Stimulated activated CD4-positive, alpha-beta T cell treated with anti-CD3 and anti-CD28 coated beads, Interleukin-2, amount 100 ng/mL, for 4 hours (primary cell): ENCODE results near the gene H19.

Experiments used
- DNase-seq: peaks from one replicate; pipeline ENCODE4 v3.0.0-alpha.2; 2020; ENCODE audit warnings: low read depth

The H19 gene

GRCh38 chr11:1997755-1998154, at the start of gene H19:
Gene H19 (minus strand): TSS chr11:1997842.
- no peak for DNase-seq

GRCh38 chr11:2041963-2042362, 44.3 kb upstream of the H19 start:
- no peak for DNase-seq

- no peak for DNase-seq
Observed at GRCh38 chr11:2041153-2041552, 43.5 kb upstream of the H19 start.

- no peak for DNase-seq
Observed at GRCh38 chr11:2039198-2039759, 41.6 kb upstream of the H19 start.

- no peak for DNase-seq
Observed at GRCh38 chr11:2036863-2037486, 39.3 kb upstream of the H19 start.

DNA sequence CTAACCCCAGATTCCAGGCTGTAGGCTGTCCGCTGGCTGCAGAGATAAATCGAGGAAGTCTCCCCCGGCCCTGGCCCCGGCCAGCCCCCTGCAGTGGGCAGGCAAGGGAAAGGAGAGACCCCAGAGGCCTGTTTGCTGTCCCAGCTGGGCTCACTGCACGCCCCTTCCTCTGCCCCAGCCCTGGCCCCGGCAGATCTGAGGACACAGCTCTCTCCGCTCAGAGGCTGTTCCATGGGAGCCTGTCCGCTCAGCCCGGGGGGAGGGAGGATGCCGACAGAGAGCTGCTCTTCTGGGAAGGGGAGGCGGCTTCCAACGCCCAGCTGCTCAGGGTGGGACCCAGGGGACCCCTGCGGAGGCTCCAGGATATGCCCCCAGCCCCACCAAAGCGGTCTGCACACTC, 37.7 kb upstream of the H19 start:
- no peak for DNase-seq

- no peak for DNase-seq
Observed at GRCh38 chr11:2031058-2031457, 33.4 kb upstream of the H19 start.

- DNase-seq: no peak
Observed at GRCh38 chr11:2027708-2028107, 30.1 kb upstream of the H19 start.

DNA sequence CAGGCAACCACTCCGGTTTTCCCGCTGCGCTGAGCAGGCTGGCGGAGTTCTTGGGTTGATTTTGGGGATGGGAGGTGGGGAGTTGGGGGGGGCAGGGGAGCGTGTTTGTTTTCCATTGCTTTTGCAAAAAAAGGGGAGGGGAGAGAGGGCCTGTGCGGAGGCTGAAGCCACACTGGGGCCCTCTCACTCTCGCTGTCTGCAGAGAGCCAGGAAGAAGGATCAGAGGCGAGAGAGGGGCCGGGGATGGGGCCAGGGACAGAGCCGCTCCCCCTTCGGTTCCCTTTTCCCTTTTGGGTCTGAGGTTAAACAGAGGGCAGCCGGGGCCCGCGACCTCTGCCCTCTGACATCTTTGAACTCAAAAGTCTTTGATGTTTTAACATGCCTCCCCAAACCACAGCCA, 17.4 kb upstream of the H19 start:
- no peak for DNase-seq

DNA sequence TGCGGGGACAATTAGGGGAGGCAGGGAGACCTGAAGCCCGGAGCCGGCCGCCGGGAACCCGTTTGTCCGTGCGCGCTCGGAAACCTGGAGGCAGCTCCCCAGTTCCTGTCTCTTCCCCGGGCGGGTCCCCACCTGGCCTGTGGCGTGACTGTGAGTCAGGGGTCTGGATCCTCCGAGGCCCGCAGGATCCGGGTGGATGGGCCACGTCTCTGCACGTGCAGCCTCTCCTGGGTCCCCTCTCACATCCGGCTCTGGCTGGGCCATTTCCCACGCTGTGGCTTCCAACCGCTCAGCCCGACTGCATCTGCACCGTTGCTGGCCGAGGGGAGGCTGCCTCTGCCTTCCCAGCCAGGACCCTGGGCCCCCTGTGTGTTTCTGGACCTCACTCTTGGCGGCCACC, 14.8 kb upstream of the H19 start:
- DNase-seq: no peak

GRCh38 chr11:2004466-2004865, 6.8 kb upstream of the H19 start:
- no peak for DNase-seq

DNA sequence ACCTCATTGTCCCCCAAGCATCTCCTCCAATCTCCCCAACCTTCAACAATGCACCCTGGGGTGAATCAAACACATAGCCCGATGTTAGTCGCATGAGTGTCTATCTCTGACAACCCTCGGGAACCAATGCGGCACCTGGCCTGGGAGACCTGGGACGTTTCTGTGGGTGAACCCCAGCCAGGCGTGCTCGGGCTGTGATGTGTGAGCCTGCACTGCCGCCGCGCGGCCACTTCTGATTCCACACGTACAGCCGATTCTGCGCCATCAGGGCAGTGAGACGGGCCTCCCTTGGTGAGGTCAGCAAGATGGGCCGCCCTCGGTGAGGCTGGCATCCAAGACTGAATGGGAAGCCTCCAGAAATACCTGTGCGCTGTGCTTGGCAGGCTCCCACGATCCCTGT, 5.2 kb upstream of the H19 start:
- no peak for DNase-seq

DNA sequence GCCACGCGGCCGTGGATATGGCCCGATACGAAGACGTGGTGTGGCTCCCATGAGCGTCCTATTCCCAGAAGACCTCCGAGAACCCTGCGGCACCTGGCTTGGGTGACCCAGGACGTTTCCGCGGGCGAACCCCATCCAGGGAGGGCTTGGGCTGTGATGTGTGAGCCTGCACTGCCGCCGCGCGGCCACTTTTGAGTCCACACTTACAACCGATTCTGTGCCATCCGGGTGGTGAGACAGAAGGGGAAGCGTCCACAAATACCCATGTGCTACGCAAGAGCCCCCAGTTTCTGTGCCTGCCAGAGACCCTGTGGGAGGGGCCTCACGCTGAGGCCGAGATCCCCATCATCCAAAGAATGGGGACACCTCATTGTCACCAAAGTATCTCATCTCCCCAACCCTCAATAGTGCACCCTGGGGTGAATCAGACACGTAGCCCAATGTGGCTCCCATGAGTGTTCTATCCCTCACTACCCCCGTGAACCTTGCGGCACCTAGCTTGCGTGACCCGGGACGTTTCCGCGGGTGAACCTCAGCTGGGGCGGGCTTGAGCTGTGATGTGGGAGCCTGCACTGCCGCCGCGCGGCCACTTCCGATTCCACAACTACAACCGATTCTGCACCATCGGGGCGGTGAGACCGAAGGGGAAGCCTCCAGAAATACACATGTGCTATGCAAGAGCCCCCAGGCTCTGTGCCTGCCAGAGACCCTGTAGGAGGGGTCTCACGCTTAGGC, 4.6 kb upstream of the H19 start:
- DNase-seq: no peak

DNA sequence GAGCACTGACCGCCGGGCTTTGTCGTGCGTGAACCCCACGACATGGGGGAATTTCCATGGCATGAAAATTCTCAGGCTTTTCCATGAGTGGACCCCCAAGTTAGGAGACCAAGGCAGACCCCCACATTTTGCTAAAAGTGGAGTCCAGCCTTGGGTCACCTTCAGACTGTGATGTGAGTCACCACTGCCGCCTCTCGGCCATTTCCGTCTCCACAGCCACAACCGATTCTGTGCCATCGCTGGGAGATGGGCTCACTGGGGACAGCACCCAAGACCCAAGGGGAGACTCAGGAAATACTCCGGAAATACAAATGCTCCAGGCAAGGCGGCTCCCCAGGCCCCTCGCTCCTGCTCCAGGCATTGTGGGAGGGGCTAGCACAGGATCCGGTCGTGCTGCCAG, 1.2 kb upstream of the H19 start:
- DNase-seq: no peak

DNA sequence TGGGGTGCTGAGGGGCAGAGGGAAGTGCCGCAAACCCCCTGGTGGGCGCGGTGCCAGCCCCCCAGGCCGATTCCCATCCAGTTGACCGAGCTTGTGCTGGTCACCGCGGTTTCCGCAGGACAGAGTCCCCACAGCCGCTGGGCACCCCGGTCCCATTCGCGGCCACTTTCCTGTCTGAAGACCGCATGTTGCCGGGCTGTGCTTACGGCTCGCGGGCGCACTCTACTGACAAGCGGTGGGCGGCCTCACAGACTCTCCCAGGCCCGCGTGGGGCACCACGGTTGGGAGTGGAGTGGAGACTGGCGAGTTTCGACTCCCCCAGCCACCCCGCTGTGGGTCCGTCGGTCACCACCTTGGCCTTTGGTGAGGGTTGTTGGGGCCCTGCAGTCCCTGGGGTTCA, 648 bp upstream of the H19 start:
- DNase-seq: no peak

GRCh38 chr11:1994121-1994520, 3.5 kb downstream of the H19 start:
- no peak for DNase-seq

GRCh38 chr11:1992111-1992510, 5.5 kb downstream of the H19 start:
- DNase-seq: no peak

DNA sequence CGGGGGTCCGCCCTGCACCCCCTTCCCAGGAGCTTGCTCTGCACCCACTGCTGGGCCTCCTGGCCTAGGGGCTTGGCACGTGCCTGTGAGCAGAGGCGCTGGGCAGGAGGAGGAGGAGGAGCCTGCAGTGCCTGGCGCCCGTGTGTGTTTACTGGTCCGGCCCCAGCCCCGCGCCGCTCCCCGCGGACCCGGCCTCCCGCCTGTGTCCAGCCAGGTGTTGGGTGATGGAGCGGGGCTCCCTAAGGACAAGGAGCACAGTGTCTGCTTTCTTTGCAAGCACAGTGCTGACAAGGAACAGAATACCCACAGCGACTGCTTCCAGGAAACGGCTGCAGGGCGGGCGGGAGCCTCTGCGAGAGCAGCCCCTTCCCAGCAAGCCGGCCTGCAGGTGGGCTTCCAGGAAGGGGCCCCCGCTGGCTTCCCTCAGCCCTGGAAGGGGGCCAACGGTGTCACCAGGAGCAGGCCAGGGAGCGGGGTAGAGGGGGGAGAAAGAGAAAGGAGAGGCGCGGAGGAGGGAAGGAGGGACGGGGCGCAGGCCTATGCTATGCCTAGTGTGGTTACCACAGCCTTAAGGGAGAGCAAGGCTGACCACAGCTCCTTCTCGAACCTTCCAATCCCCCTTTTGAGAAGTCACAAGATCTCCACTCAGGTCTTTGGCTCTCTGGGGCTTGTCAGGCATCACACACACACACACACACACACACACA, 6.6 kb downstream of the H19 start:
- no peak for DNase-seq

GRCh38 chr11:1989953-1990352, 7.7 kb downstream of the H19 start:
- DNase-seq: no peak

GRCh38 chr11:1988667-1989317, 8.8 kb downstream of the H19 start:
- DNase-seq: no peak

GRCh38 chr11:1988174-1988573, 9.5 kb downstream of the H19 start:
- no peak for DNase-seq

DNA sequence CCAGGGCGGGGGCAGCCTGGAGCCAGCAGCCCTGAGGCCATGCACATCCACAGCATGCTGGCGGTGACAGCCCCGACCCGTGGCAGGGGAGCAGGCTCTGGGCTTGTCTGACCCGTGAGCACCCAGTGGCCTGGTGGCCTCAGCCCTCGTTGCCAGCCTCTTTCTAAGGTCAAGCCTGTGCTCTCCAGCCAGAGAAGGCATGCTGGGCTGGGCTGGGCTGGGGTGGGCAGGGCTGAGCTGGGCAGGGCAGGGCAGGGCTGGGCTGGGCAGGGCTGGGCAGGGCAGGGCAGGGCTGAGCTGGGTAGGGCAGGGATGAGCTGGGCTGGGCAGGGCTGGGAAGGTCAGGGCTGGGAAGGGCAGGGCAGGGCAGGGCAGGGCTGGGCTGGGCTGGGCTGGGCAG, 10.6 kb downstream of the H19 start:
- no peak for DNase-seq

DNA sequence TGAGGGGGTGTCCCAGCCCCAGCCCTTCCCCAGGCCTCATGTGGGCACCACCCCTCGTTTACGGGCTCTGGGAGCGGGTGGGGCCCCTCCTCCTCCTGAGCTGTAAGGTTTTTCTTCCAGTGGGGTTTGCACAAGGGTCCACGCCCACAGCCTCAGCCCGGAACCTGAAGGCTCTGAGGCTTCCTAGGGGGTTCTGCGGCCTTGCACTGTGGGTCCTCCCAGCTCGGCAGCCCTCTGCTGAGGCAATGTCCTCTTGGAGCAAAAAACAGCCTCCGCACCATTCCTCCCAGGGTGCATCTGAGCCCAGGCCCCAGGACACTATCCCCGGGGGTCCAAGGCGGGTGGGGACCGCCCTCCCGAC, 14.1 kb downstream of the H19 start:
- DNase-seq: no peak
